NOMO-1 (cell line): ENCODE measurements around the gene CEP104.
"Not testable (repeated sequence)": the region's sequence is repeated elsewhere in the genome, so short reads cannot be mapped to it uniquely, and the experiment has no call there.

Source experiments
- DNase-seq, 2 experiments: peaks; one replicate each; lab custom pipeline; 2025; ENCODE audit not compliant: unreplicated experiment in 2 of 2; lab: John Stamatoyannopoulos, UW

The CEP104 gene

GRCh38 chr1:3803905-3804626 is 52.9 kb downstream of the CEP104 start:
- no peak for DNase-seq

GRCh38 chr1:3800795-3801194 is 56.2 kb downstream of the CEP104 start:
- DNase-seq = not testable (repeated sequence)

- no peak for DNase-seq
These were observed 56.9 kb downstream of the CEP104 start for GRCh38 chr1:3799976-3800685.

GRCh38 chr1:3796215-3797061 is 60.6 kb downstream of the CEP104 start, which contains the start of gene LRRC47:
TSS of gene LRRC47 (minus strand) at chr1:3796498. CDS start at chr1:3796476, 22 bp downstream.
- peak; percentile 86 to 89 for DNase-seq

- no peak for DNase-seq
These were observed 61.4 kb downstream of the CEP104 start for GRCh38 chr1:3795453-3796214.

GRCh38 chr1:3790952-3791351 is 66.1 kb downstream of the CEP104 start:
- DNase-seq = no peak

GRCh38 chr1:3790500-3790923 is 66.5 kb downstream of the CEP104 start:
- DNase-seq = no peak

- DNase-seq = no peak
These were observed 67.3 kb downstream of the CEP104 start for GRCh38 chr1:3789421-3790300.

- DNase-seq = no peak
These were observed 68.1 kb downstream of the CEP104 start for GRCh38 chr1:3788756-3789420.

GRCh38 chr1:3787745-3788605 is 69.0 kb downstream of the CEP104 start:
- no peak for DNase-seq

- no peak for DNase-seq
These were observed 69.7 kb downstream of the CEP104 start for GRCh38 chr1:3787349-3787715.

- DNase-seq = no peak
These were observed 70.3 kb downstream of the CEP104 start for GRCh38 chr1:3786468-3787348.

GRCh38 chr1:3785456-3786157 is 71.4 kb downstream of the CEP104 start:
- DNase-seq = no peak

GRCh38 chr1:3785045-3785444 is 72.0 kb downstream of the CEP104 start:
- no peak for DNase-seq

GRCh38 chr1:3783651-3784474 is 73.1 kb downstream of the CEP104 start:
- no peak for DNase-seq

GRCh38 chr1:3780901-3781300 is 76.1 kb downstream of the CEP104 start:
- DNase-seq = no peak
